Thymus (tissue), 11 donors: ENCODE data around the gene PODXL2. TPM values are rescaled to one million over a fixed set of nuclear protein-coding genes. Genes with fewer than 3 reads are reported as not detected.

Experiments used
- DNase-seq, 9 donors: peaks; one replicate each; pipeline ENCODE4 v3.0.0-alpha.2; 2013; ENCODE audit warnings: low spot score in 9 of 9, low read depth in 6 of 9, missing footprints in 1 of 9
- H3K27ac ChIP-seq, 2 donors: one replicate each; pipeline ENCODE4 v1.5.1; 2013; ENCODE audit warnings: control low read depth in 1 of 2, low read depth in 1 of 2, low read length in 1 of 2, mild to moderate bottlenecking in 1 of 2, moderate library complexity in 1 of 2
- H3K27me3 ChIP-seq, 2 donors: one replicate each; pipeline ENCODE4 v1.5.1; 2013; ENCODE audit warnings: low read length in 1 of 2; ENCODE audit not compliant: control insufficient read depth in 2 of 2, insufficient read depth in 1 of 2
- H3K36me3 ChIP-seq, 2 donors: one replicate each; pipeline ENCODE4 v1.5.1; 2013; ENCODE audit warnings: low read length in 1 of 2, mild to moderate bottlenecking in 1 of 2, moderate library complexity in 1 of 2; ENCODE audit not compliant: control insufficient read depth in 2 of 2, insufficient read depth in 2 of 2
- H3K4me1 ChIP-seq, 2 donors: one replicate each; pipeline ENCODE4 v1.5.1; 2013; ENCODE audit warnings: low read length in 2 of 2; ENCODE audit not compliant: control insufficient read depth in 2 of 2, insufficient read depth in 2 of 2
- H3K4me3 ChIP-seq, 2 donors: one replicate each; pipeline ENCODE4 v1.5.1; 2013; ENCODE audit warnings: low read length in 2 of 2, control low read depth in 1 of 2, mild to moderate bottlenecking in 1 of 2
- H3K9me3 ChIP-seq, 2 donors: one replicate each; pipeline ENCODE4 v1.5.1; 2013; ENCODE audit warnings: low read length in 1 of 2, mild to moderate bottlenecking in 1 of 2; ENCODE audit not compliant: control insufficient read depth in 2 of 2, insufficient read depth in 1 of 2
- WGBS: extraction: QIAGEN DNeasy Blood & Tissue Kit; methylation state at CpG from one replicate; pipeline ENCODE4 v1.1.7; 2013; 5-methylcytosine and 5-hydroxymethylcytosine counted together
- polyA plus RNA-seq: library from polyadenylated mRNA; stranded (reverse); fragments of 200-250 nt; gene quantifications from one replicate; pipeline ENCODE4 v1.2.3, GENCODE V29; 2013
- total RNA-seq: library from RNA; stranded (reverse); fragments of 120-200 nt; gene quantifications from one replicate; pipeline ENCODE4 v1.2.4, GENCODE V29; 2013
- donor health status: healthy.

Gene PODXL2
- total and polyA plus RNA-seq, 2 donors = 2.2 to 4.3 TPM

DNA sequence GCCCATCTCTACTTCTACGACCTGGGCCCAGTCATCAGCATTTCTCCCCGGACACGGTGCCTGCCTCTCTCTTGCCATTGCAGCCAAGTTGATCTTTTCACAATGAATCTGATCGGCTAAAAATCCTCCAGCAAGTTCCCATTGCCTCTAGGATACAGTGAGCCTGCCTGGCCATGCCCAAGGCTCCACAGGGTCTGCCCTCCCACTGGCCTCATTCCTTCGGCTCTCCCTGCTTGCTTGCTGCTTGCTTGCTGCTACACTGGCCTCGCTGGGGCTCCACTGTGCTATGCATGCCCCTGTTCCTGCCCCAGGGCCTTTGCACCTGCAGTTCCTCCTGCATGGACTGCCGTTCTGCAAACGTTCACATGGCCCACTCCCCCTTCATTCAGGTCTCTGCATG, 45.8 kb downstream of the PODXL2 start:
- Histone ChIP-seq H3K36me3 (peaks cover 26 to 47% of the 10 kb centered on the region in 2 donors), H3K9me3 (no peaks in the 10 kb centered on the region), H3K27me3 (no peaks in the 10 kb centered on the region), H3K27ac (no peak overlapping the region), H3K4me1 (peaks cover 10 to 26% of the 10 kb centered on the region in 2 donors), H3K4me3 (no peak overlapping the region)
- 90% methylated on average over 8 of the region's 8 CpGs for WGBS
- no peak for DNase-seq

- peaks cover 10 to 26% of the 10 kb centered on the region in 2 donors for H3K4me1 ChIP-seq
- no peaks in the 10 kb centered on the region for H3K9me3 ChIP-seq
- no peak for DNase-seq
- 97% methylated on average over 29 of the region's 29 CpGs for WGBS
- no peak overlapping the region for H3K4me3 ChIP-seq
- no peak overlapping the region for H3K27ac ChIP-seq
- no peaks in the 10 kb centered on the region for H3K27me3 ChIP-seq
- H3K36me3 ChIP-seq = peaks cover 26 to 55% of the 10 kb centered on the region in 2 donors
Observed at GRCh38 chr3:127675651-127676391, 46.8 kb downstream of the PODXL2 start.

GRCh38 chr3:127676456-127676855, 47.5 kb downstream of the PODXL2 start:
- Histone ChIP-seq H3K4me1 (peaks cover 10 to 21% of the 10 kb centered on the region in 2 donors), H3K36me3 (peaks cover 26 to 55% of the 10 kb centered on the region in 2 donors)
- WGBS = 95% methylated on average over 4 of the region's 4 CpGs

DNA sequence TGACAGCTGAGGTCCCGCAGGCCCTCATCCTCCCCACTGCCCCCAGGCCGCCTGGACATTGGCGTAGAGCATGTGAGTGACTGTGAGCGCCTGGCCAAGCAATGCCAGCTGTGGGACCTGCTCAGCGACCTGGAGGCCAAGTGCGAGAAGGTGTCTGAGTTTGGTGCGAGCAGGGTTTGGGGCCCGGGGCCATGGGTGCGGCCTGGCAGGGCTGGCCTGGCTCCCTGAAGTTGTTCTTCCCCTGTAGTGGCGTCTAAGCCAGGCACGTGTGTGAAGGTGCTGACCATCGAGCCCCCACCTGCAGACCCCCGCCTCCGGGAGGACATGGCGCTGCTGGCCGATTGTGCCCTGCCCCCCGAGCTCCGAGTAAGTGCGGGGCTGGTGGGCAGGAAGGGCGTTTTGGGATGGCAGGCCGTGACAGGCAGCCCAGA, 48.0 kb downstream of the PODXL2 start:
- peaks cover 10 to 16% of the 10 kb centered on the region in 2 donors for H3K4me1 ChIP-seq
- DNase-seq = no peak
- H3K36me3 ChIP-seq = peaks cover 26 to 55% of the 10 kb centered on the region in 2 donors

More at GRCh38 chr3:127676456-127676855, 47.5 kb downstream of the PODXL2 start:
- Histone ChIP-seq H3K9me3 (no peaks in the 10 kb centered on the region), H3K4me3 (no peak overlapping the region), H3K27ac (no peak overlapping the region), H3K27me3 (no peaks in the 10 kb centered on the region)
- DNase-seq = no peak

GRCh38 chr3:127677541-127678314, 48.7 kb downstream of the PODXL2 start:
- Histone ChIP-seq H3K9me3 (no peaks in the 10 kb centered on the region), H3K4me3 (no peak overlapping the region), H3K27ac (no peak overlapping the region), H3K27me3 (no peaks in the 10 kb centered on the region), H3K36me3 (peaks cover 26 to 55% of the 10 kb centered on the region in 2 donors), H3K4me1 (peaks cover 10 to 13% of the 10 kb centered on the region in 2 donors)
- WGBS = 97% methylated on average over 17 of the region's 17 CpGs
- no peak for DNase-seq

More for the DNA sequence above, 48.0 kb downstream of the PODXL2 start:
- WGBS = 98% methylated on average over 21 of the region's 21 CpGs
- Histone ChIP-seq H3K9me3 (no peaks in the 10 kb centered on the region), H3K27me3 (no peaks in the 10 kb centered on the region), H3K27ac (no peak overlapping the region), H3K4me3 (no peak overlapping the region)

DNA sequence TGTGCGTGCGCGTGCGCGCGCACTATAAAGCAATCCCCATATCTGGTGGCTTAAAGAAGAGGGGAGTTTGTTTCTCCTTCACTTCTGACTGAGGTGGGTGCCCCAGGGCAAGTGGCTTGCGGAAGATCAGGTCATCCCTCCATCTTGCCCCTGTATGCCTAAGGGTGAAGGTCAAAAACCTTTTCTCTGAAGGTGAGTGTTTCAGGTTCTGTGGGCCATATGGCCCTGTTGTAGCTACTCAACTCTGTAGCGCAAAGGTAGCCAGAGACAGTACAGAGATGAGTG, 49.3 kb downstream of the PODXL2 start:
- H3K4me3 ChIP-seq = no peak overlapping the region
- no peaks in the 10 kb centered on the region for H3K9me3 ChIP-seq
- H3K36me3 ChIP-seq = peaks cover 26 to 55% of the 10 kb centered on the region in 2 donors
- WGBS = over 99% methylated on average over 8 of the region's 8 CpGs
- no peak for DNase-seq
- no peak overlapping the region for H3K27ac ChIP-seq
- no peaks in the 10 kb centered on the region for H3K27me3 ChIP-seq
- peaks cover 10 to 12% of the 10 kb centered on the region in 2 donors for H3K4me1 ChIP-seq

GRCh38 chr3:127678611-127679533, 49.9 kb downstream of the PODXL2 start:
- Histone ChIP-seq H3K27ac (no peak overlapping the region), H3K36me3 (peaks cover 26 to 55% of the 10 kb centered on the region in 2 donors), H3K9me3 (no peaks in the 10 kb centered on the region), H3K4me1 (peaks cover 4 to 6% of the 10 kb centered on the region in 2 donors), H3K27me3 (no peaks in the 10 kb centered on the region), H3K4me3 (no peak overlapping the region)
- DNase-seq = no peak
- 96% methylated on average over 12 of the region's 12 CpGs for WGBS

DNA sequence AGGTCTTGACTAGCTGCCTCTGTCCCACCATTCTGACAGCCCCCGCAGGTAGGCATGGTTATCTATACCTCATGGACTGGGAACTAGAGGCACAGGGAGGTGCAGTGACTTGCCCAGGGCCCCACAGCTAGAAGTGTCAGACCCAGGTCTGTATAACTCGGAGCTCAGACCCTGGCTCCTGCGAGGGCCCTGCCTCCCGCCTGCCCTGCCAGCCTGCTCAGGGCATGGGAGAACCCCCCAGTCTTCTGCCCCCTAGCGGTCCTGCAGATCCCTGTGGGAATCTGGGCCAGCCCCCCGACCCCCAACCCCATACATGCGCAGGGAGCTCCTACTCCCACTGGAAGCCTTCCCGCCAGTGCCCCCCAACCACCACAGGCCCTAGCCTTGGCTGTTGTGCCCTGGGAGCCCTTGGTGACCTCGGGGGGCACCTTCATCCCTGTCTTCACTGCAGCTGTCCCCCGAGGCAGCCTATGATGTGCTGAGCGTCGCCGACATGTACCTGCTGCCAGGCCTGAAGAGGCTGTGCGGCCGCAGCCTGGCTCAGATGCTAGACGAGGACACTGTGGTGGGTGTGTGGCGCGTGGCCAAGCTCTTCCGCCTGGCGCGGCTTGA, 50.7 kb downstream of the PODXL2 start:
- Histone ChIP-seq H3K4me1 (no peaks in the 10 kb centered on the region), H3K4me3 (no peak overlapping the region), H3K27me3 (no peaks in the 10 kb centered on the region), H3K9me3 (no peaks in the 10 kb centered on the region), H3K36me3 (peaks cover 26 to 50% of the 10 kb centered on the region in 2 donors), H3K27ac (no peak overlapping the region)
- WGBS = 98% methylated on average over 21 of the region's 21 CpGs
- DNase-seq = no peak
